DLD1 (cell line): ENCODE measurements around the gene GARIN5B.
"Not testable (repeated sequence)": the region's sequence is repeated elsewhere in the genome, so short reads cannot be mapped to it uniquely, and the experiment has no call there.

Experiments used
- in situ Hi-C: cut with HindIII; loops from 2 replicates; pipeline ENCODE4 v1.10.0; 2017; ENCODE audit warnings: low sequenced_read_pairs

The GARIN5B gene

GRCh38 chr19:55362990-55363716, at the start of gene GARIN5B:
GARIN5B (minus strand) TSS chr19:55363260; CDS start chr19:55363066, 194 bp downstream.
- in situ Hi-C loops: no loop called here

- in situ Hi-C loops: no loop called here
These were observed 47.1 kb upstream of the GARIN5B start for GRCh38 chr19:55410168-55410567.

DNA sequence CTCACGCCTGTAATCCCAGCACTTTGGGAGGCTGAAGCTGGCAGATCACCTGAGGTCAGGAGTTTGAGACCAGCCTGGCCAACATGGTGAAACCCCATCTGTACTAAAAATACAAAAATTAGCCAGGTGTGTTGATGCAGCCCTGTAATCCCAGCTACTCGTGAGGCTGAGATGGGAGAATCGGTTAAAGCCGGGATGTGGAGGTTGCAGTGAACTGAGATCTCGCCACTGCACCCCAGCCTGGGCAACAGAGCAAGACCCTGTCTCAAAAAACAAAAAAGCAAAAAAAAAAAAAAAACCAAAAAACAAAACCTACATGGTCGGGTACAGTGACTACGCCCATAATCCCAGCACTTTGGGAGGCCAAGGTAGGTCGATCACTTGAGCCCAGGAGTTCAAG, 46.1 kb upstream of the GARIN5B start:
- in situ Hi-C loops: not testable (repeated sequence)

GRCh38 chr19:55408533-55408872, 45.4 kb upstream of the GARIN5B start:
- in situ Hi-C loops: no loop called here

DNA sequence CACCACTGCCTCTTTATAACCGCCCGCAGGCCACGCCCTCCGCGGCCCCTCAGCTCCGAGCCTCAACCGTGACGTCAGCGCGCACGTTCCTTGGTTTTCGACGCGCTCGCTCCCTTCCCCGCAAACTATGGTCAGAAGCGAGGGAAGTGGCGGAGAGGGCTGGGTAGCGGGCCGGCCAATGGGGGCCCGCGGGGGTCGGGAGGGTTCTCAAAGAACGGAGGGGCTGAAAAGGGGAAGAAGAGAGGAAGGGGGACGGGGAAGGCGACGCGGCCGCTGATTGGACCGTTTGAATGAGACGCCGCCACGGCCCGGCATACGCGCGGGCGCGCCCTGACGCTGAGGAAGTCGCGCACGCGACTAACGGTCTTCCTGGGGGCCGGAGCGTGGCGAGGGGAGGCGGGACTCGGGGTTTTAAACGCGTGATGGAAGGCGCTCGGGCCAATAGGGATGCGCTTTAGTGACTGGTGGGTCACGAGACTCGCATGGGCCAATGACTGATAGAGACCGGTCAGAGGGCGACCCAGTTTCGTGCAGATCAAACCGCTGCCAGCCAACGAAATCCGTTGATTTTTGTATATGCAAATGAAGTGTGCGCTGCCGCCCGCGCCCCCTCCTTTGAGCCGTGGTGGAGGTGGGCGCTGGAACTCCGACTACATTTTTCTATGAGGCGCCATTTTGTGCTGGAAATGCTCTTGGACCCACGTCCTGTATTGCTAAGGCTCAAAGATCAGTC, 44.9 kb upstream of the GARIN5B start:
- in situ Hi-C loops: no loop called here

GRCh38 chr19:55407550-55407799, 44.4 kb upstream of the GARIN5B start, which contains the start of gene UBE2S:
UBE2S (minus strand) TSS chr19:55407788; CDS start chr19:55407589, 199 bp downstream.
- in situ Hi-C loops: not testable (repeated sequence)

DNA sequence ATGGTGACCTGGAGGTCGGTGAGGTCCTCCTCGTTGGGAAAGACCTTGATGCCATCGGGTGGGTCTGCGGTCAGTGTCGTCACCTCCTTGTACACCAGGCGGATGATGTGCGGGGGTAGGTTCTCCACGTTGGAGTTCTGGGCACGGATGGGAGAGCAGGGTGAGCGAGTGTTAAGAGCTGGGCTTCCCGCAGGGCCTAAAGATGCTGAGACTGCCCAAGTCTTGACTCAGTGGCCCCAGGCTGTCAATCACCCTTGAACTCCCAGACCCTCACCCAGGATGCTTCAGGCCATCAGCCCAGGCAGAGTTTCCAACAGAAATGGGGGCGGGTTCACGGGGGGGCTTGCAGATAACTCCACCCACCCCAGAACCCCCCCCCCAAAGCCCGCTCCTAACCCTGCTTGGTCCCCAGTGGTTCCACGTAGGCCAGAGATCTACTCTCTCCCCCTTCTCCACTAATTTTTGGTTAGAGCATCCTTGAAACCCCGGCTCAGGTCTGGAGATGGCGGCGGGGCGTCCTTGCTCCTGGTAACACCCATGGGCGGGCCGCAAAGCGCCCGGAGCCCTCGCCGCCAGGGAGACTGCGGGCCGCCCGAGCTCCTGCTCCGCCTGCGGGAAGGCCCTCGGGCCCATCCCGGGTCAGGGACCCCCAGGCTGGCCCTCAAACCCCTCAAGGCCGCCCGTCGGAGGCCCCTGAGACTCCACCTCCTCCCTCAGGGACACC, 43.9 kb upstream of the GARIN5B start:
- in situ Hi-C loops: no loop called here

DNA sequence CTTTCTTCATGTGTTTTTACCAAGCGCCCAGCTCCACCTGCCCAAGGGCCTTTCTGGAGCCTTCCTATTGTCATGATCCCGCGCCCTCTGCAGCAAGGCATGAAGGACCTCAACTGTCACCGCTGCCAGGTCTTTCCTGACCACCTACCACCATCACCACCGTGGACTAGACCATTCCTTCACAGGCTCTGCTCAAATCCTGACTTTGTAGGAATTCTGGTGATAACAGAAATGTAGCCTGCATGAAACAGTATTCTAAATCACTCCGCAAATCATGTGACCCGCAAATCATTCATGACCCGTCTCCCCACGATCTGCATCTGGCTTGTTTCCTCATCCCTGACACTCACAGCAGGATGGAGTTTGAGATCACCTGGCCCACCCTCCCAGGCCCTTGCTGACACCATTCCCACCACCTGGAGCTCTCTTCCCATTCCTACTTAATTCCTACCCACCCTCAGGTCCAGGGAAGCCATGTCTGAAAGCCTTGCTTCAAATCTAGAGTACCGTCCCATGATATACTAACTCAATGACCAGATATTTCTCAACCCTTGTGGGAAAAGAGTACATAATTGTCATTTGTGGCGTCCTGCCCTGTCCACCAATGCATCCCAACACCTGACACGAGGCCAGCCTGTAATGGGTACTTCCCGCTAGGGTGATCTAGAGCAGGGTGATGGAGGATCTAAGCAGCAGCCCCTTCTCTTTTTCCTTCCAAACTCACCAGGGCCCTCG, 43.2 kb upstream of the GARIN5B start:
- in situ Hi-C loops: no loop called here

GRCh38 chr19:55405638-55406037, 42.6 kb upstream of the GARIN5B start:
- in situ Hi-C loops: no loop called here

DNA sequence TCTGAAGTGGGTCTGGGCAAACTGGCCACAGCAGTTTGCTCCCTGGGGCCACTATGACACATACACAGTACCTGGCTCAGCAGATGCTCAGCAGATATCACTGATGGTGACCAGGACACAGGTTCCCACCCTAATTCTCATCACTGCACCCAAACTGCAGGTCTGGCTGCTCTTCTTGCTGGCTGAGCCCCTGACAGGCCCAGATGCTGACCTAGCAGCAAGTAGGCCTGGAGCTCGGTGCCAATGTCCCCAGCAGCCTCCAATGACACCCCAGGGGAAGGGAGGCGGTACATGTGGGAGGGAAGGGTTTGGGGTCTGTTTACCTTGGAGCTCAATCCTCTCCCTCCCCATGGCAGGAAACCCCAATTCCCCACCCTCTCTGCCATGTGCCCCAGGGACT, 39.4 kb upstream of the GARIN5B start:
- in situ Hi-C loops: no loop called here

- in situ Hi-C loops: not testable (repeated sequence)
These were observed 38.3 kb upstream of the GARIN5B start for GRCh38 chr19:55401390-55401789.

DNA sequence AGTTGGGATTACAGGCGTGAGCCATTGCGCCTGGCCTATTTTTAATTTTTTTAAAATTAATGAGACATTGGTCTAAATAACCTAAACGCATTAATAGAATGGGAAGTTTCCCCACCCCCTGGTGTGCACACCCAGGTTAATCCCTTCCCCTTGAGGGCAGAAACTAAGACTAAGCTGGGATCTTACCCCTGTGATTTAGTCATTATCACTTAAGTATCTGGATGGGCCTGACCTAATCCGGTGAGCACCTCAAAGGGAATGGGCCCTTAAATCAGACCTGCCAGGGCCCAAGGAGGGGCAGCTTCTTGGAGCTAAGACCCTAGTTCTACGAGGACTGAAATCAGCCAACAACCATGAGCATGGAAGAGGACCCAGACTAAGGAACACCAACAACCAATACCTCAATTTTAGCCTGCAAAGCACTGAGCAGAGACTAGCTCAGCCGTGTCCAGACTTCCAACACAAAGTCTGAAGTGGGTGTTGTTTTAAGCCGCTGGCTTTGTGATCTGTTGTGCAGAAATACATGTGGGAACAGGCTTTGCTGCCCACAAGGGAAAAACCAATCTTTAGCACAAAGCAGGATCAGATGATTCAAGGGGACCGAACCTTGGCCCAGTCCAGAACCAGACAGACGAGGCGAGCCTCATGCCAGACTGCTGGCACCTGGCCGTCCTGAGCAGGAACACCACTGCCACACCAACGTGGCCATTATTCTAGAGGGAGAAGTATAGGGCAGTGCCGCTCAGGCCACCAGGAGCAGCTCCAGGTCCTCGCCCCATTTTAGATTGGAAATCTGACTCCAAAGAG, 37.4 kb upstream of the GARIN5B start:
- in situ Hi-C loops: no loop called here

- in situ Hi-C loops: no loop called here
These were observed 35.3 kb upstream of the GARIN5B start for GRCh38 chr19:55398200-55398925.

- in situ Hi-C loops: no loop called here
These were observed 30.0 kb upstream of the GARIN5B start for GRCh38 chr19:55392820-55393761.

- in situ Hi-C loops: no loop called here
These were observed 28.9 kb upstream of the GARIN5B start for GRCh38 chr19:55391702-55392615.

- in situ Hi-C loops: no loop called here
These were observed 28.2 kb upstream of the GARIN5B start for GRCh38 chr19:55391191-55391670.

DNA sequence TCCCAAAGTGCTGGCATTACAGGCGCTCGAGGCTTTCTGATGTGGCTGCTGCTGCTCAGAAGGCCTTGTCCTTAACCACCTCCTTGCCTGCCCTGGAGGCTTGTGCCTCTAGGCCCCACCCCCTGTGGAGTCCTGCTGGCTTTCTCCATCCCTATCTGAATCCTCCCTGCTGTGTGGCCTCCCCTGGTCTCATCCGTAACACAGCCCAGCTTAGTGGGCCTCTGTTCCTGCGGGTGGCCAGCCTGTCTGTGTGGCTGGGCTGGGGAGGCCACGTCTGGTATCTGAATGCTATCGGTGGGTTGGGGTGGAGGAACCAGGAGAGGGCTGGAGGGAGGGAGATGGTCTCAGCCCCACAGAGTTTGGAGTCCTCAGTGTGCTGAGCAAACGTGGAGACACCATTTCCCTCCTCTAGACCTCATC, 27.4 kb upstream of the GARIN5B start:
- in situ Hi-C loops: no loop called here
